Neutrophil (primary cell): ENCODE results near the gene IFNL4.
"Not testable (repeated sequence)": the region's sequence is repeated elsewhere in the genome, so short reads cannot be mapped to it uniquely, and the experiment has no call there.

ENCODE experiments used
- H3K27ac ChIP-seq: fragments of 200-600 bp; sonication (generic); 2 replicates; pipeline ENCODE4 v1.5.1; 2016; ENCODE audit warnings: mild to moderate bottlenecking, moderate library complexity
- H3K27me3 ChIP-seq: fragments of 200-600 bp; sonication (generic); 2 replicates; pipeline ENCODE4 v1.6.0; 2016; ENCODE audit warnings: mild to moderate bottlenecking
- H3K36me3 ChIP-seq: fragments of 200-600 bp; sonication (generic); 2 replicates; pipeline ENCODE4 v1.5.1; 2017
- H3K4me1 ChIP-seq, 2 experiments: fragments of 200-600 bp in 1 of 2; sonication (generic) in 1 of 2; 1 replicate in 1 of 2; 2 replicates in 1 of 2; pipeline versions ENCODE4 v1.5.1 to v1.6.1; 2013 to 2016; ENCODE audit warnings: low read depth in 1 of 2, low read length in 1 of 2, mild to moderate bottlenecking in 1 of 2, moderate library complexity in 1 of 2; ENCODE audit not compliant: control insufficient read depth in 1 of 2, insufficient read depth in 1 of 2
- H3K4me3 ChIP-seq, 2 experiments: fragments of 200-600 bp in 1 of 2; sonication (generic) in 1 of 2; 1 replicate in 1 of 2; 2 replicates in 1 of 2; pipeline ENCODE4 v1.5.1; 2013 to 2016; ENCODE audit warnings: low read depth in 1 of 2, low read length in 1 of 2, mild to moderate bottlenecking in 1 of 2, moderate library complexity in 1 of 2
- H3K9me3 ChIP-seq: fragments of 200-600 bp; sonication (generic); 2 replicates; pipeline ENCODE4 v1.5.1; 2016
- CTCF ChIP-seq: fragments of 200-600 bp; sonication (generic); IDR thresholded peaks from 2 replicates; pipeline ENCODE4 v1.5.1; 2016; ENCODE audit warnings: antibody characterized with exemption

IFNL4 gene

GRCh38 chr19:39270036-39270871 lies 21.6 kb upstream of the IFNL4 start:
- Histone ChIP-seq H3K4me3 (no peak overlapping the region), H3K27ac (no peak overlapping the region), H3K9me3 (no peaks in the 10 kb centered on the region), H3K36me3 (no peaks in the 10 kb centered on the region), H3K4me1 (no peaks in the 10 kb centered on the region), H3K27me3 (peaks cover 27% of the 10 kb centered on the region)
- no peak for TF ChIP-seq CTCF

GRCh38 chr19:39269369-39269768 lies 20.7 kb upstream of the IFNL4 start:
- H3K27ac ChIP-seq, H3K9me3 ChIP-seq, H3K4me1 ChIP-seq, H3K4me3 ChIP-seq, H3K36me3 ChIP-seq: not testable (repeated sequence)
- H3K27me3 ChIP-seq: peaks cover 36% of the 10 kb centered on the region

GRCh38 chr19:39268531-39269223 lies 20.0 kb upstream of the IFNL4 start:
- H3K9me3 ChIP-seq, H3K4me1 ChIP-seq, H3K36me3 ChIP-seq, H3K27ac ChIP-seq, H3K4me3 ChIP-seq: not testable (repeated sequence)
- peaks cover 43% of the 10 kb centered on the region for H3K27me3 ChIP-seq

GRCh38 chr19:39268085-39268484 lies 19.4 kb upstream of the IFNL4 start, which contains the start of gene IFNL2:
TSS of gene IFNL2 (plus strand) at chr19:39268396. CDS start at chr19:39268569, 173 bp downstream.
- peaks cover 49% of the 10 kb centered on the region for H3K27me3 ChIP-seq

GRCh38 chr19:39265321-39265916 lies 16.8 kb upstream of the IFNL4 start:
- Histone ChIP-seq H3K27ac (no peak overlapping the region), H3K4me3 (no peak overlapping the region), H3K9me3 (no peaks in the 10 kb centered on the region), H3K4me1 (no peaks in the 10 kb centered on the region), H3K27me3 (peaks cover 73% of the 10 kb centered on the region), H3K36me3 (no peaks in the 10 kb centered on the region)
- TF ChIP-seq CTCF: no peak

More at GRCh38 chr19:39268085-39268484, 19.4 kb upstream of the IFNL4 start, which contains the start of gene IFNL2:
- H3K36me3 ChIP-seq, H3K9me3 ChIP-seq, H3K27ac ChIP-seq, H3K4me1 ChIP-seq, H3K4me3 ChIP-seq: not testable (repeated sequence)

GRCh38 chr19:39264306-39265290 lies 15.9 kb upstream of the IFNL4 start:
- Histone ChIP-seq H3K27me3 (peaks cover 80% of the 10 kb centered on the region), H3K27ac (no peak overlapping the region), H3K4me1 (no peaks in the 10 kb centered on the region), H3K9me3 (no peaks in the 10 kb centered on the region), H3K4me3 (no peak overlapping the region), H3K36me3 (no peaks in the 10 kb centered on the region)
- no peak for TF ChIP-seq CTCF
